Placental pericyte (primary cell): ENCODE results near the gene ABT1. TPM values are rescaled to one million over a fixed set of nuclear protein-coding genes. Genes with fewer than 3 reads are reported as not detected.

Experiments used
- total RNA-seq: library from RNA; depleted of rRNA; stranded (reverse); fragments of >200 nt; gene quantifications from 2 replicates; pipeline ENCODE4 v1.2.3, GENCODE V29; 2012

Gene ABT1
- total RNA-seq: 14.9 and 24.5 TPM in 2 replicates

DNA sequence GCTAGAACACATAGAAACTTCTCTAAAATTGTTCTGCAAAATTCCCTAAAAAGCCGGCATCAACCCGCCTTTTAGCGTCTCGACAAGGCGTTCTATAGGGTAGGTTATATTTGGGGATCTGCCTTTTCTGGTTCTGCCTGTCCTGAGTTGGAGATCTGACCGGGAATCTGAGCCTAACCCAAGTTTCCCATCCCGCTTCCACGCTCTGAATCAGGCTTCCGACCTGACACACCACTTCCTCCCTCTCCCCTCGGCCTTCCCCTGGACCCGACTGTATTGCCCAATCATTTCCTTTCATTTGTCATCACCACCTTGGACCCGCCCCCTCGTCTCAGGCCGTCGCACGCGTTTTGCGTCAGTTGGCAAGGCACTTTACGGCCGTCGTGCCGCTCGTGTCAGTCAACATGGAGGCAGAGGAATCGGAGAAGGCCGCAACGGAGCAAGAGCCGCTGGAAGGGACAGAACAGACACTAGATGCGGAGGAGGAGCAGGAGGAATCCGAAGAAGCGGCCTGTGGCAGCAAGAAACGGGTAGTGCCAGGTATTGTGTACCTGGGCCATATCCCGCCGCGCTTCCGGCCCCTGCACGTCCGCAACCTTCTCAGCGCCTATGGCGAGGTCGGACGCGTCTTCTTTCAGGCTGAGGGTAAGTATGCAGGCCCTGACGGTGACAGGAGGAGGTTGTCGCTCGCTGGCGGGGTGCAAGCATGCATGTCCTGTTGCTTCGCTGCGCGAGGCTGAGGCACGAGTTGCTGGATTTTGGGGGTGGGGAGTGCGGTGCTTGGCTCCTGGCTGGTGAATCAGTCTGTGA, at the start of gene ABT1:
TSS of gene ABT1 (plus strand) at position 375 of the 810 bp plus-strand sequence. CDS start at position 405, 30 bp downstream.

Other genes starting within 250 kb of the ABT1 start
- 27.6 and 34.9 TPM in 2 replicates for gene BTN3A2, start 231.8 kb upstream of the ABT1 start, total RNA-seq
- 12.7 and 16.0 TPM in 2 replicates for gene BTN2A2, start 213.8 kb upstream of the ABT1 start, total RNA-seq
- 26.2 and 36.8 TPM in 2 replicates for gene BTN3A1, start 194.7 kb upstream of the ABT1 start, total RNA-seq
- 18.0 and 27.1 TPM in 2 replicates for gene BTN3A3, start 156.4 kb upstream of the ABT1 start, total RNA-seq
- 30.8 and 39.0 TPM in 2 replicates for gene BTN2A1, start 139.0 kb upstream of the ABT1 start, total RNA-seq
- not detected in 2 replicates for gene BTN1A1, start 96.7 kb upstream of the ABT1 start, total RNA-seq
- gene HMGN4, start 58.6 kb upstream of the ABT1 start, total RNA-seq: 47.7 and 59.0 TPM in 2 replicates
- gene ZNF322, start 62.8 kb downstream of the ABT1 start, total RNA-seq: 11.6 and 16.0 TPM in 2 replicates